Esophagus muscularis mucosa (tissue), 4 donors: ENCODE data around the gene TMED8. TPM values are rescaled to one million over a fixed set of nuclear protein-coding genes. Genes with fewer than 3 reads are reported as not detected.
A peak's percentile ranks its signal among the peaks of the same experiment; 100 is the strongest.

Experiments used
- DNase-seq: peaks from one replicate; pipeline ENCODE4 v3.0.0-alpha.2; 2017; ENCODE audit errors: extremely low spot score
- H3K27ac ChIP-seq, 4 donors: fragments of 200-600 bp; sonication (generic); replicated peaks in 1 of 4; 1 replicate in 3 of 4; 2 replicates in 1 of 4; pipeline ENCODE4 v1.5.1; 2016 to 2019; ENCODE audit warnings: mild to moderate bottlenecking in 1 of 4
- H3K27me3 ChIP-seq, 4 donors: fragments of 200-600 bp; sonication (generic); one replicate each; pipeline versions ENCODE4 v1.5.1 to v1.6.0; 2016 to 2019
- H3K36me3 ChIP-seq, 4 donors: fragments of 200-600 bp; sonication (generic); one replicate each; pipeline ENCODE4 v1.5.1; 2016 to 2019
- H3K4me1 ChIP-seq, 4 donors: fragments of 200-600 bp; sonication (generic); one replicate each; pipeline ENCODE4 v1.5.1; 2016 to 2019
- H3K4me3 ChIP-seq, 4 donors: fragments of 200-600 bp; sonication (generic); 1 replicate in 2 of 4; 2 replicates in 2 of 4; pipeline ENCODE4 v1.5.1; 2016 to 2019; ENCODE audit warnings: mild to moderate bottlenecking in 4 of 4, moderate library complexity in 1 of 4
- H3K9me3 ChIP-seq, 4 donors: fragments of 200-600 bp; sonication (generic); 1 replicate in 3 of 4; 2 replicates in 1 of 4; pipeline ENCODE4 v1.5.1; 2016 to 2019
- EP300 ChIP-seq: sonication (generic); formaldehyde crosslinking; IDR thresholded peaks from one replicate; pipeline ENCODE4 v1.6.1; 2017; ENCODE audit warnings: antibody characterized with exemption
- POLR2A ChIP-seq: fragments of 450-650 bp; IDR thresholded peaks from one replicate; pipeline ENCODE4 v1.6.1; 2017; ENCODE audit warnings: antibody characterized with exemption, moderate library complexity, mild to moderate bottlenecking, low read depth
- POLR2AphosphoS5 ChIP-seq, 2 donors: sonication (generic); formaldehyde crosslinking; IDR thresholded peaks; one replicate each; pipeline ENCODE4 v1.6.1; 2017; ENCODE audit warnings: antibody characterized with exemption in 2 of 2
- WGBS: methylation state at CpG from one replicate; pipeline ENCODE4 v1.1.5; 2018; 5-methylcytosine and 5-hydroxymethylcytosine counted together
- intact Hi-C: fragments of 100-400 bp; cut with DNase I; formaldehyde crosslinking; loops from one replicate; pipeline ENCODE4 v1.15.1; 2023
- total RNA-seq, 4 donors: library from RNA; depleted of rRNA; stranded (reverse); fragments of >200 nt; gene quantifications; one replicate each; pipeline versions ENCODE4 v1.1.0 to v1.2.1, GENCODE V29; 2016
- TF ChIP-seq, protein P1 (sequence below), 3 experiments: fragments of 200-600 bp in 2 of 3; fragments of 450-650 bp in 1 of 3; sonication (generic) in 2 of 3; IDR thresholded peaks; one replicate each; pipeline ENCODE4 v1.5.1; 2017 to 2019; ENCODE audit warnings: antibody characterized with exemption in 3 of 3, mild to moderate bottlenecking in 2 of 3, moderate library complexity in 1 of 3

Gene TMED8
- total RNA-seq, 4 donors from 2014 or later, result 15.2 to 21.8 (median 16.7) TPM

DNA sequence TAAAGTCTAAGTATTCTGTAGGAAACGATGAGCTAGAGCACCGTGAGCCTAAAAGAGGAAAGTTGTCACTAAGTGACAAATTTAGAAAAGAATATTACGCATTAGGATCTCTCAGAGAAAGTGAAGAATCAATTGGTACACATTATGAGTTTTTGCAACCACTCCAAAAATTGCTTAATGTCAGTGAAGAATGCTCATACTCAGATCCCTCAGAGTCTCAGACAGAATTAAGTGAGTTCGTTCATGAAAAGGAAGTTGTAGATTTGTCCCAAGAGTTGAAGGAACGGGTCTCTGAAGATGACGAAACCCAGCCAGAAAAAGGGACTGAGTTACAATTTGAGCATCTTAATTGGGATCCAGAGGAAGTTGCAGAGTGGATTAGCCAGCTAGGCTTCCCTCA lies 1.8 kb upstream of the TMED8 start:
- no peak for DNase-seq
- H3K9me3 ChIP-seq, result no peaks in the 10 kb centered on the region
- no peak overlapping the region for H3K4me3 ChIP-seq
- H3K4me1 ChIP-seq, result peaks cover 14 to 28% (median 21%) of the 10 kb centered on the region in 4 donors
- no peak overlapping the region for H3K27ac ChIP-seq
- H3K27me3 ChIP-seq, result no peaks in the 10 kb centered on the region
- H3K36me3 ChIP-seq, result no peaks in the 10 kb centered on the region
- 78% methylated on average over 6 of the region's 6 CpGs for WGBS
- TF ChIP-seq POLR2A (no peak), EP300 (no peak), POLR2AphosphoS5 (IDR thresholded peaks at IDR 0.05) (no peak)
- TF ChIP-seq, protein P1, sequence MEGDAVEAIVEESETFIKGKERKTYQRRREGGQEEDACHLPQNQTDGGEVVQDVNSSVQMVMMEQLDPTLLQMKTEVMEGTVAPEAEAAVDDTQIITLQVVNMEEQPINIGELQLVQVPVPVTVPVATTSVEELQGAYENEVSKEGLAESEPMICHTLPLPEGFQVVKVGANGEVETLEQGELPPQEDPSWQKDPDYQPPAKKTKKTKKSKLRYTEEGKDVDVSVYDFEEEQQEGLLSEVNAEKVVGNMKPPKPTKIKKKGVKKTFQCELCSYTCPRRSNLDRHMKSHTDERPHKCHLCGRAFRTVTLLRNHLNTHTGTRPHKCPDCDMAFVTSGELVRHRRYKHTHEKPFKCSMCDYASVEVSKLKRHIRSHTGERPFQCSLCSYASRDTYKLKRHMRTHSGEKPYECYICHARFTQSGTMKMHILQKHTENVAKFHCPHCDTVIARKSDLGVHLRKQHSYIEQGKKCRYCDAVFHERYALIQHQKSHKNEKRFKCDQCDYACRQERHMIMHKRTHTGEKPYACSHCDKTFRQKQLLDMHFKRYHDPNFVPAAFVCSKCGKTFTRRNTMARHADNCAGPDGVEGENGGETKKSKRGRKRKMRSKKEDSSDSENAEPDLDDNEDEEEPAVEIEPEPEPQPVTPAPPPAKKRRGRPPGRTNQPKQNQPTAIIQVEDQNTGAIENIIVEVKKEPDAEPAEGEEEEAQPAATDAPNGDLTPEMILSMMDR (IDR thresholded peaks at IDR 0.05), result no peak
- intact Hi-C loops, result loop anchor here (5.0 kb wide), 2 partner anchors 56 to 79 kb away; partner anchors contain the start of genes AHSA1, GSTZ1, POMT2 and VIPAS39

DNA sequence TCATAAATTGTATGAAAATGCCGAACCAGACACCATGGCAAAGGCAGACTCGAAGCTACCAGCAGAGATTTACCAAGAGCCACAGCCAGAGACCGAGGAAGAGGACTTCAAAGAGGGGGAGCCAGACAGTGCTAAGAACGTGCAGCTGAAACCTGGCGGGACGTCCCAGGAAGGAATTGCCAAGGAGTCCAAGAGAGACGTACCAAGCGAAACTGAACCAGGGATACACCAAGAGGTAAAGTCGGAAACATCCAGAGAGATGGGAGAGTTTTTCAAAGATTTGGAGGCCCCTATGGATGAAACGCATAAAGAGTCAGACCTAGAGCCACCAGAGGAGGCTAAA lies 579 bp upstream of the TMED8 start:
- H3K27me3 ChIP-seq, result no peaks in the 10 kb centered on the region
- no peaks in the 10 kb centered on the region for H3K36me3 ChIP-seq
- WGBS, result 11% methylated on average over 10 of the region's 10 CpGs
- H3K4me1 ChIP-seq, result peaks cover 14 to 28% (median 21%) of the 10 kb centered on the region in 4 donors
- DNase-seq, result no peak
- H3K9me3 ChIP-seq, result no peaks in the 10 kb centered on the region
- peak overlapping the region; percentile 85 to 95 (median 92) for H3K4me3 ChIP-seq
- peak overlapping the region; percentile 87 to 89 (median 87) for H3K27ac ChIP-seq
- no peak for TF ChIP-seq POLR2A
- TF ChIP-seq EP300, result no peak
- intact Hi-C loops, result loop anchor here (5.0 kb wide), 2 partner anchors 55 to 80 kb away; partner anchors contain the start of genes AHSA1, GSTZ1, POMT2 and VIPAS39

DNA sequence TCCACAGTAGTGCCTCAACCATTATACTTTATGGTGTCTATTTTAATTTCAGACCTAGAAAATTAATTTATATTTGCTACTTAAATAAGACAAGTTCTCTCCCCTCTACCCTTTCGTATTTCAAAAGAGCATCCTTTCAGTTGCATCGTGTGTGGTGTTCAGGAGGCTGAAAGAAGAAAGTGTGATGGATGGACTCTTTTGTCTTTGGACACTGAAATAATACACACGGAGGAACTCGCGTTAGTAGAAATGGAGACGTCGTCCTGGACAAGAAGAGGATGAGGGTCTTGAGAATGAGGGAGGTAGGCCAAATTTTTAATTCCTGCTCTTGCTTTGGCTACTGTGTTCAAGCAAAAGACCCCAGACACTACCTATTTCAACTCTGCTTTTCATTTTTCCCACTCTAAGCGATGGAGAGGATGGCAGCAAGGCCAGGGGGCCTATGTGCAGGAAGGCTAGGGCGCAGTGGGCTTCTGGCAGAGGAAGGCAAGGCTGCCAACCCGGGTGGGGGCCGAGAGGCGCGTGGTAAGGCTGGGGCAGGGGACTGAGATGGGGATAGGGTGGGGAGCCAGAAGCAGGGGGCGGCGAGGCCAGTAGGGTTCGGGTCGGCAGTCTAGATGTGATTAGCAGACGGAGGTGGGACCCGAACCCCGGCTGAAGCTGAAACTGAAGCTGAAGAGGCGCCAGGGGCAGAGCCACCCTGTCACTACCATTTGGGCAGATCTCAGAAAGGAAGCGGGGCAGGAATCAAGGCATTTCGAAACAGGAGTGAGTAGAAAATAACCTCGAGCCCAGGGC lies 722 bp downstream of the TMED8 start:
- H3K36me3 ChIP-seq, result no peaks in the 10 kb centered on the region
- TF ChIP-seq, protein P1 (IDR thresholded peaks at IDR 0.05), result no peak
- TF ChIP-seq EP300 (no peak), POLR2A (no peak), POLR2AphosphoS5 (IDR thresholded peaks at IDR 0.05) (no peak)
- DNase-seq, result no peak
- H3K27ac ChIP-seq, result peak overlapping the region; percentile 87 to 89 (median 87)
- intact Hi-C loops, result loop anchor here (5.0 kb wide), 2 partner anchors 54 to 81 kb away; partner anchors contain the start of genes AHSA1, GSTZ1, POMT2 and VIPAS39
- no peaks in the 10 kb centered on the region for H3K27me3 ChIP-seq
- H3K9me3 ChIP-seq, result no peaks in the 10 kb centered on the region
- peak overlapping the region; percentile 85 to 95 (median 92) for H3K4me3 ChIP-seq
- H3K4me1 ChIP-seq, result peaks cover 14 to 28% (median 21%) of the 10 kb centered on the region in 4 donors
- 8% methylated on average over 20 of the region's 24 CpGs for WGBS

DNA sequence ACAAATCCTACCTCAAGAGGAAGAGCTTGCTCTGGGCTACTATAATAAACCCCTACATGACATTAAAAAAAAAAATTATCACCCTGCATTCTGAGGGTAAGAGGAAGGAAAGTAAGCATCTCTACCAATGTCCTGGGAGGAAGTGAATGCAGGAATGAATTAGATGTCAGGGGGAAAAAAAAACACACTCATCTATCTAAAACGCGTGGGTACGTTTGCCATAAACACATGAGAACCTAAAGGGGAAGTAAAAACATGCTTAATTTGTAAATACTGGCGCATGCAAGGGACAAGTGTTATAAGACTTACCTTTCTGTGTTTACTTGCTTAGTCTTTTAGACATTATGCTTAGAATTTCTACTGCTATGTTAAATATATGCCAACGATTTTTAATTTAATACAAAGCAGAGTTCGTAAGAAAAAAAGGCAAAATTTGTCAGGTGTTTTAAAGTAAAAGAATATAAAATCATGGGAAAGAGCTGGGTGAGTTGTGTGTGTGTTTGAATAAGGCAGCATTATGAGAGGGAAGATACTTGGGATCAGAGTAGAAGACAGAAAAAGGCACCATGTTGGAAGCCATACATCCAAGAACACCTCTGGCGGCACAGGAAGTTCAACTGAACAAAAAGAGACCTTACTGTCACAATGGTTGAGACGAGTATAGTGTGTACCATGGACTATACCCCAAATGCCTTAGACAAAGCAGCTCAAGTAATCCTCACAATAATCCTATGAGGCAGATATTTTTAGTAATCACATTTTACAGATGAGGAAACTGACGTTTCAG lies 1.5 kb downstream of the TMED8 start:
- Histone ChIP-seq H3K27ac (no peak overlapping the region), H3K27me3 (no peaks in the 10 kb centered on the region), H3K9me3 (no peaks in the 10 kb centered on the region), H3K4me3 (peak overlapping the region in 3 of 4 donors; percentile 88 to 95 (median 95)), H3K4me1 (peaks cover 14 to 28% (median 21%) of the 10 kb centered on the region in 4 donors), H3K36me3 (no peaks in the 10 kb centered on the region)
- intact Hi-C loops, result loop anchor here (5.0 kb wide), 2 partner anchors 53 to 82 kb away; partner anchors contain the start of genes AHSA1, GSTZ1, POMT2 and VIPAS39
- no peak for DNase-seq
- TF ChIP-seq POLR2AphosphoS5 (IDR thresholded peaks at IDR 0.05) (no peak), EP300 (no peak), POLR2A (no peak)
- TF ChIP-seq, protein P1 (IDR thresholded peaks at IDR 0.05), result no peak
- 79% methylated on average over 9 of the region's 9 CpGs for WGBS
